Measurements from ENCODE around the gene PLXNC1.

The PLXNC1 gene

DNA sequence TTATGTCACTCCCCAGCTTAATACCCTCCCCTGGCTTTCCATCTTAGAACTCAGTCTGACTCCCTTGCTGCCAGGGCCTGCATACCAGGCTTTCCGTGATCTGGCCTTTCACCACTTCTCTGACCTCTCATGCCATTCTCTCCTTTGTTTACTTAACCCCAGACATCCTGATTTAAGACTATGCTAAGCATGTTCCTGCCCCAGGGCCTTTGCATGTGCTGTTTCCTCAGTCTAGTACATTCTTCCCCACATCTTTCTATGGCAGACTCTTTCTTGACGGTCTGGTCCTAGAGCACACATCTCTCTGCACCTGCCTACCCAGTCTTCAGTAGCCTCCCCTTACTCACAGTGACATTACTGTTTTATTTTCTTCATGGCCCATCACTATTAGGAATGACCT lies 42.2 kb downstream of the PLXNC1 start:
- Histone ChIP-seq H3K4me2 (ENCODE audit: low read depth, low read length) (peak overlapping the region; percentile 38), H3K9me3 (replicated peaks; ENCODE audit: insufficient read depth, low read length) (no peaks in the 10 kb centered on the region), H3K36me3 (replicated peaks; ENCODE audit: insufficient read depth, low read length) (peaks cover 7% of the 10 kb centered on the region; the same call in 1 of the 2 replicates), H3K4me3 (ENCODE audit: low read length) (no peak overlapping the region), H2AFZ (ENCODE audit: low read length) (no peak overlapping the region), H3K9ac (ENCODE audit: low read length) (peak overlapping the region; percentile 18; the same call in 1 of the 2 replicates), H3K79me2 (ENCODE audit: low read length) (peaks cover 82% of the 10 kb centered on the region), H3K9me2 (replicated peaks; ENCODE audit: insufficient read depth, low read length) (no peaks in the 10 kb centered on the region), H3F3A (ENCODE audit: insufficient read depth, low read length) (peaks cover 59% of the 10 kb centered on the region), H3K4me1 (ENCODE audit: low read length) (peaks cover 85% of the 10 kb centered on the region), H3K27ac (ENCODE audit: low read length) (peak overlapping the region; percentile 99), H3K27me3 (replicated peaks; ENCODE audit: insufficient read depth, low read length) (no peaks in the 10 kb centered on the region), H4K20me1 (ENCODE audit: insufficient read depth, low read length) (no peaks in the 10 kb centered on the region)
- no peak for TF ChIP-seq CTCF (IDR thresholded peaks at IDR 0.05; ENCODE audit: low read length)
- TF ChIP-seq EZH2phosphoT487 (IDR thresholded peaks at IDR 0.05; ENCODE audit: low read length): no peak
- TF ChIP-seq EZH2 (optimal IDR thresholded peaks at IDR 0.05; ENCODE audit: low read depth, low read length): no peak
- DNase-seq: no peak

DNA sequence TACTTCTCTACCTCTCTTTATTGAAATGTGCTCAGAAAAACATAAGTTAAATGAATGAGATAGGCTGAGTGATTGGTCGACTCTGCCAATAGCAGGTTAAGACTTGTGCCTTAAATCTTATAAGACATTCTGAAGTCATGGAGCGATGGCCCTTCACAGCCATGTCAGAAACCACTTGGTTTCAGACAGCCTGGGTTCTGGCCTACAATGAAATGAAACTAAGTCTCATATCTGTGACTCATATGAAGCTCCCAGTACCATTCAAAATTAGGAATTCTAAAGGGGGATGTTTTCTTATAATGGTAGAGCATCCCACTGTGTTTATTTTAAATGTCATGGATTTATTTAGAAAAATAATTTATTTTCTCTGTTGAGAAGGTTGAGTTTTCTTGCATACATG lies 42.6 kb downstream of the PLXNC1 start:
- TF ChIP-seq CTCF (IDR thresholded peaks at IDR 0.05; ENCODE audit: low read length) (no peak), EZH2 (optimal IDR thresholded peaks at IDR 0.05; ENCODE audit: low read depth, low read length) (no peak), EZH2phosphoT487 (IDR thresholded peaks at IDR 0.05; ENCODE audit: low read length) (no peak)
- Histone ChIP-seq H3K9me2 (replicated peaks; ENCODE audit: insufficient read depth, low read length) (no peaks in the 10 kb centered on the region), H3K4me3 (ENCODE audit: low read length) (no peak overlapping the region), H3K4me1 (ENCODE audit: low read length) (peaks cover 85% of the 10 kb centered on the region), H2AFZ (ENCODE audit: low read length) (no peak overlapping the region), H3K27me3 (replicated peaks; ENCODE audit: insufficient read depth, low read length) (no peaks in the 10 kb centered on the region), H3K36me3 (replicated peaks; ENCODE audit: insufficient read depth, low read length) (peaks cover 6% of the 10 kb centered on the region; the same call in 1 of the 2 replicates), H3K4me2 (ENCODE audit: low read depth, low read length) (peak overlapping the region; percentile 38), H3K9me3 (replicated peaks; ENCODE audit: insufficient read depth, low read length) (no peaks in the 10 kb centered on the region), H3K79me2 (ENCODE audit: low read length) (peaks cover 82% of the 10 kb centered on the region), H3F3A (ENCODE audit: insufficient read depth, low read length) (peaks cover 59% of the 10 kb centered on the region), H3K27ac (ENCODE audit: low read length) (peak overlapping the region; percentile 99), H3K9ac (ENCODE audit: low read length) (peak overlapping the region; percentile 18; the same call in 1 of the 2 replicates), H4K20me1 (ENCODE audit: insufficient read depth, low read length) (no peaks in the 10 kb centered on the region)
- peak; percentile 82 for DNase-seq

DNA sequence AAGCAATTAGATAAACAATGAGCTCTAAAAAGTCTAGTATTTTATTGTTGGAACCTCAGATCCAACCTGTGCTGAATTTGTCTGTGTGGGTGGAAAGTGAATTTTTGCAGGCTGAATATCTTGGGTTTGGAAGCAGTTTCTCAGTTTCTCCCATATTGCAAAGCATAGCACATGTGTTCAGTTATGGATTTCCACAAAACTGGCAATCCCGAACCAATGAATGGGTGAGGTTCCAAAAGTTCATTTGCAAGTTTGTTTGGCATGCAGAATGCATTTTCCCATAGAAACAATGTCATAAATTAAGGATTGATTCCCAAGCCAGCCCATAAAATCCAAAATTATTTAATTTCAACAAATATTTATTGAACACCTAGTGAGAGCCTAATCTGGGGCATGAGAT lies 43.4 kb downstream of the PLXNC1 start:
- no peak for TF ChIP-seq EZH2phosphoT487 (IDR thresholded peaks at IDR 0.05; ENCODE audit: low read length)
- no peak for TF ChIP-seq CTCF (IDR thresholded peaks at IDR 0.05; ENCODE audit: low read length)
- TF ChIP-seq EZH2 (optimal IDR thresholded peaks at IDR 0.05; ENCODE audit: low read depth, low read length): no peak
- peak overlapping the region; percentile 99 for H3K27ac ChIP-seq (ENCODE audit: low read length)
- no peaks in the 10 kb centered on the region for H3K9me2 ChIP-seq (replicated peaks; ENCODE audit: insufficient read depth, low read length)
- H3F3A ChIP-seq (ENCODE audit: insufficient read depth, low read length): peaks cover 59% of the 10 kb centered on the region
- peaks cover 78% of the 10 kb centered on the region for H3K4me1 ChIP-seq (ENCODE audit: low read length)
- no peaks in the 10 kb centered on the region for H4K20me1 ChIP-seq (ENCODE audit: insufficient read depth, low read length)
- no peak for DNase-seq
- no peaks in the 10 kb centered on the region for H3K36me3 ChIP-seq (replicated peaks; ENCODE audit: insufficient read depth, low read length)
- no peaks in the 10 kb centered on the region for H3K9me3 ChIP-seq (replicated peaks; ENCODE audit: insufficient read depth, low read length)
- peaks cover 82% of the 10 kb centered on the region for H3K79me2 ChIP-seq (ENCODE audit: low read length)
- no peak overlapping the region for H3K4me3 ChIP-seq (ENCODE audit: low read length)
- no peak overlapping the region for H3K9ac ChIP-seq (ENCODE audit: low read length)
- no peaks in the 10 kb centered on the region for H3K27me3 ChIP-seq (replicated peaks; ENCODE audit: insufficient read depth, low read length)
- H2AFZ ChIP-seq (ENCODE audit: low read length): no peak overlapping the region
- H3K4me2 ChIP-seq (ENCODE audit: low read depth, low read length): peak overlapping the region; percentile 74; the same call in 1 of the 2 replicates

Data from MM.1S (cell line).